Colonic mucosa (tissue), 4 donors: Measurements from ENCODE around the gene USP25. TPM values are rescaled to one million over a fixed set of nuclear protein-coding genes. Genes with fewer than 3 reads are reported as not detected.

Experiments
- DNase-seq: peaks from one replicate; pipeline ENCODE4 v3.0.0-alpha.2; 2020
- H3K27ac ChIP-seq: fragments of 200-600 bp; one replicate; pipeline ENCODE4 v1.8.0; 2021
- H3K27me3 ChIP-seq: fragments of 200-600 bp; one replicate; pipeline ENCODE4 v1.8.0; 2021
- H3K36me3 ChIP-seq: fragments of 200-600 bp; one replicate; pipeline ENCODE4 v1.8.0; 2021
- H3K4me1 ChIP-seq: fragments of 200-600 bp; one replicate; pipeline ENCODE4 v1.8.0; 2021; ENCODE audit warnings: mild to moderate bottlenecking
- H3K4me3 ChIP-seq: fragments of 200-600 bp; one replicate; pipeline ENCODE4 v1.8.0; 2021
- H3K9ac ChIP-seq, 2 donors: one replicate each; pipeline ENCODE4 v1.7.0; 2013; ENCODE audit warnings: control low read depth in 2 of 2, low read depth in 2 of 2, low read length in 2 of 2
- H3K9me3 ChIP-seq: fragments of 200-600 bp; one replicate; pipeline ENCODE4 v1.8.0; 2021
- intact Hi-C: fragments of 100-400 bp; cut with DNase I; formaldehyde crosslinking; loops from one replicate; pipeline ENCODE4 v1.14.1; 2022
- total RNA-seq, 2 donors: library from RNA; stranded (reverse); fragmentation: NEBNext Ultra II Directional in 1 of 2; extraction: Animal tissue kit (Norgen Biotek cat#: 25700) in 1 of 2; gene quantifications; one replicate each; pipeline ENCODE4 v1.2.1, GENCODE V29; 2021
- TF ChIP-seq, protein P1 (sequence below): fragments of 200-600 bp; IDR thresholded peaks from one replicate; pipeline ENCODE4 v1.8.0; 2022; ENCODE audit warnings: antibody characterized with exemption, mild to moderate bottlenecking
- donor health status: healthy.
- donor health status: DM: no; HTN: no; CAD: no.
- donor health status: DM: no; HTN: no; CAD: no.

USP25 gene
- total RNA-seq, 2 donors from 2014 or later: 30.5 to 46.7 TPM

DNA sequence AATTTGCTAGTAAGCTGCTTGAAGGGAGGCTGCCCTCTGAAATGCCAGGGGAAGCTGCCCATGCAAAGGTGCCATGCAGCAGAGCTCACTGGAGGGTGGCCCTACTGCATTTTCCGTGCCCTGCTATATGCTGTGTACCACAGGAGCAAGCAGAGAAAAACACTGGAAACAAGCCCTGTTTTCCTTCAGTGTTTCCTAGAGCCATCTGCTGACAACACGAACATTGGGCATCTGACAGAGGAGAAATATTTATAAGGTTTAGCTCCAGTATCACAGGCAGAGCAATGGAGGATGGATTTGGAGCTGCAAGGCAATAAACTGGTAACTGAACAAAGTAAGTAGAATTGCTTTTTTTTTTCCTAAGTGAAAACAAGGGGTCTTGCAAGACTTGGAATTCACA, 198.4 kb downstream of the USP25 start:
- no peaks in the 10 kb centered on the region for H3K36me3 ChIP-seq
- TF ChIP-seq, protein P1, sequence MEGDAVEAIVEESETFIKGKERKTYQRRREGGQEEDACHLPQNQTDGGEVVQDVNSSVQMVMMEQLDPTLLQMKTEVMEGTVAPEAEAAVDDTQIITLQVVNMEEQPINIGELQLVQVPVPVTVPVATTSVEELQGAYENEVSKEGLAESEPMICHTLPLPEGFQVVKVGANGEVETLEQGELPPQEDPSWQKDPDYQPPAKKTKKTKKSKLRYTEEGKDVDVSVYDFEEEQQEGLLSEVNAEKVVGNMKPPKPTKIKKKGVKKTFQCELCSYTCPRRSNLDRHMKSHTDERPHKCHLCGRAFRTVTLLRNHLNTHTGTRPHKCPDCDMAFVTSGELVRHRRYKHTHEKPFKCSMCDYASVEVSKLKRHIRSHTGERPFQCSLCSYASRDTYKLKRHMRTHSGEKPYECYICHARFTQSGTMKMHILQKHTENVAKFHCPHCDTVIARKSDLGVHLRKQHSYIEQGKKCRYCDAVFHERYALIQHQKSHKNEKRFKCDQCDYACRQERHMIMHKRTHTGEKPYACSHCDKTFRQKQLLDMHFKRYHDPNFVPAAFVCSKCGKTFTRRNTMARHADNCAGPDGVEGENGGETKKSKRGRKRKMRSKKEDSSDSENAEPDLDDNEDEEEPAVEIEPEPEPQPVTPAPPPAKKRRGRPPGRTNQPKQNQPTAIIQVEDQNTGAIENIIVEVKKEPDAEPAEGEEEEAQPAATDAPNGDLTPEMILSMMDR: no peak
- no peak for DNase-seq
- intact Hi-C loops: no loop called here
- no peak overlapping the region for H3K27ac ChIP-seq
- H3K9ac ChIP-seq: no peak overlapping the region
- H3K9me3 ChIP-seq: no peaks in the 10 kb centered on the region
- H3K4me1 ChIP-seq: no peaks in the 10 kb centered on the region
- no peaks in the 10 kb centered on the region for H3K27me3 ChIP-seq
- H3K4me3 ChIP-seq: no peak overlapping the region

DNA sequence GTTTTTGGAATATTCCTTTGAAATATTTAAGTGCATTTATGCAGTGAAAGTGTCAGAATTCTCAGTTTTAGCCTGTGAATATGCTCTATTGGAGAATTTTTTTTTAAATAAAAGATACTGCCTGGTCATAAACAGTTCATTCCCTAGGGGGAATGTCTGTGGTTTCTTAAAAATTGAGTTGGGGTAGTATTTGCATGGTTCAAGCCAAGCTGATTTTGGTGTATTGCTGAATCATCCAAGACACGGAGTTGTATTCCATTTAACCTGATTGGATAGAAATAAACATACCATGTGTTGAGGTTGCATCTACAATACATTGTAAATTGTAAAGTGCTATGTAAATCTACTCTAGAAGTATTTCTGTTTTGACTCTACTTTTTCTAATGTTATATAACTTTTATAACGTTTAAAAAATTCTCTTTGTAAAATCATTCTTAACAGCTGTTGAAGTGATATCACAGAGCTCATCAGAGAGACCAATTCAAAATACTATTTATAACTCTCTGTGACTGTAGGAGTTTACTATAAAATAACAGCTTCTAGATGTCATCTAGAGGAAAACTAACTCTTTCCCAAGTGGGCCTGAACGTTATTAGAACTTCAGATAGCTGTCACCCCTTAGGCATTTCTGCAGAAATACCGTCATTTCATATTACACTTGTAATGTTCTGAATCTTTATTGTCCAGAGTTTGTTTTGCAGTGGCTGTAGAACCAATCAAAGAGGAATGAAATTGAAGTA, 199.1 kb downstream of the USP25 start:
- Histone ChIP-seq H3K27ac (no peak overlapping the region), H3K4me1 (no peaks in the 10 kb centered on the region), H3K27me3 (no peaks in the 10 kb centered on the region), H3K9ac (no peak overlapping the region), H3K9me3 (no peaks in the 10 kb centered on the region), H3K4me3 (no peak overlapping the region), H3K36me3 (no peaks in the 10 kb centered on the region)
- no peak for DNase-seq
- intact Hi-C loops: no loop called here
- TF ChIP-seq, protein P1: no peak

DNA sequence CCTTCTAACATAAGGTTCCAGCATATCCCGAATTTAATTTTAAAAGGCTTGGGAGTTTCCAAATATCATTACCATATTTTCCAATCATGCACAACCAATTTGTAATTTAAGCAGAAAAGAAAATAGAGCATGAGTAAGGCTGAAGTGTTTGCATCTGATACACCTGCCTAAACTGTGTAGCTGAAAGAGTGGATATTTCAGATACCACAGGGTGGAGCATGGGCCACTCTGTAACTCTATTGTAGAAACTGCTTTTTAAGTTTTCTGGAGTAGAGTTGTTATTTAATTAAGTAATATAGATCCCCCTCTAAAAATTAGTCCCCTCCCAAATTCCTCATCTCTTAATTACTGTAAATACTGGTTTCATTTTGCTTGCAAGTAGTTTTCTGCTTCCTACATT, 199.8 kb downstream of the USP25 start:
- H3K4me3 ChIP-seq: no peak overlapping the region
- H3K9ac ChIP-seq: no peak overlapping the region
- no peaks in the 10 kb centered on the region for H3K27me3 ChIP-seq
- TF ChIP-seq, protein P1: no peak
- intact Hi-C loops: no loop called here
- no peak for DNase-seq
- H3K27ac ChIP-seq: no peak overlapping the region
- no peaks in the 10 kb centered on the region for H3K36me3 ChIP-seq
- no peaks in the 10 kb centered on the region for H3K9me3 ChIP-seq
- no peaks in the 10 kb centered on the region for H3K4me1 ChIP-seq
